Activated CD4-positive, alpha-beta T cell treated with anti-CD3 and anti-CD28 coated beads, Interleukin-2, amount 50 U/mL, for 48 hours (primary cell): ENCODE data around the gene LYPD4.
A peak's percentile ranks its signal among the peaks of the same experiment; 100 is the strongest.
"Not testable (repeated sequence)": the region's sequence is repeated elsewhere in the genome, so short reads cannot be mapped to it uniquely, and the experiment has no call there.

Source experiments
- DNase-seq, 2 experiments: peaks; one replicate each; pipeline ENCODE4 v3.0.0-alpha.2; 2020

The LYPD4 gene

DNA sequence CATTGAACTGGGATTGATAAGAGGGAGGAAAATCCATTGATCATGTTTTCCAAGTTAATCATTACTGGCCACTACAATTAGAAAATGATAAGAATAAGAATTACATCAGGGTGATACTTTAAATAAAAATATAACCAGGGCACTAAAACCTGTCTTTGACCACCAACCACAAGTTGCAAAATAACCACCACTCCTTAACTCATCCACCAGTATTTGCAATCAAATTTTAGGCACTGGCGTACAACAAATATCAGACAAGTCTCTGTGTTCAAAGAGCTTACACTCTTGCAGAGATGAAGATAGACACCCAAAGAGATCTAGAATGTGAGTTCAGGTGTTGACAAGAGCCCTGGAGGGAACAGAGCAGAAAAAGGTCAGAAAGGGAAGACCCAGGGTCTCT is 47.6 kb downstream of the LYPD4 start:
- no peak for DNase-seq

DNA sequence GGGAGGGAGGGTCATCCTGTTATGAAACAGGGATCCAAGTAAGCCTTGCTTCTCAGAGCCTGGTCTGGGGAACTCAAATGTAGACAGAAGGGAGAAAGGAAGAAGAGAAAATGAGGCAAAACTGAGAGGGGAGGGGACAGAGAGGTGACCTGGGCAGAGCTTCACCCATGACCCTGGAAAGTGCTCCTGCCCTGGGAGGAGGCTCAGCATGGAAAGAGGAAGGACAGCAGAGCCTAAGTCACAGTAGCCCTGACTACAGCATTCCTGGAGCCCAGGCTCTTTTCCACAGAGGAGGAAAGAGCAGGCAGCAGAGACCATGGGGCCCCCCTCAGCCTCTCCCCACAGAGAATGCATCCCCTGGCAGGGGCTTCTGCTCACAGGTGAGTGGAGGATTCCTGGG is 48.1 kb downstream of the LYPD4 start, which contains the start of gene CEACAM3:
TSS of gene CEACAM3 (plus strand) at position 226 of the 400 bp plus-strand sequence. CDS start at position 317, 91 bp downstream.
- no peak for DNase-seq

DNA sequence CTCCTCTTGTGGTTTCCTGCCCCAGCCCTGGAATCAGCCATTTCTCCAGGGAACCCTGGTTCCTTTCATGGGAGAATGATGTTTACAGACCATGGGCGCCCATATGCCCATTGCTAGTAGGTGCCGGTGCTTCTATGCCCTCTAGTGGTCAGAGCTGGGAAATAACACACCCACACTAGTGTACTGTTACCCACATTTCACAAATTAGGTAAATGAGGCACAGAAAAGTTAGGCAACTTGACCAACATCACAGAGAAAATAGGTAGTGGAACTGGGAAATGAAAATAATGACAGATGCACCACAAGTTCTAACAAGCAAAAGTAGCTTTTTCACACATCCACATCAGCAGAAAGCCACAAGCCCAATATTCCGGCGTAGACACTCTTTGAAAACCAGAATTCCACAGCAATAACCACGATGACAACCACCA is 49.4 kb downstream of the LYPD4 start:
- DNase-seq = peak; percentile 68 to 72

DNA sequence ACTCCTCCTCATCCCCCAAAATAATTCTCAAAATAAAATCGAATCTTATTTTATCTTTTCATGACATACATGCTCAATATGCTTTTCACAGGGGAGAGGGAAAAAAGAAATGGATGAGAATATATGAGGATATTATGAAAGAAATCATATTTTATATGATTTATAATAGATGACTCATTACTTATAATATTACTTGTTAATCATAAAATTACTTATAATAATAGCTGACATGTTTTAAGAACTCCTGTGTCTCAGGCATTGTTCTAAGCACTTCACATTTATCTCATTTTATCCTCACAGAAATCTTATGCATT is 51.1 kb downstream of the LYPD4 start:
- DNase-seq = no peak

DNA sequence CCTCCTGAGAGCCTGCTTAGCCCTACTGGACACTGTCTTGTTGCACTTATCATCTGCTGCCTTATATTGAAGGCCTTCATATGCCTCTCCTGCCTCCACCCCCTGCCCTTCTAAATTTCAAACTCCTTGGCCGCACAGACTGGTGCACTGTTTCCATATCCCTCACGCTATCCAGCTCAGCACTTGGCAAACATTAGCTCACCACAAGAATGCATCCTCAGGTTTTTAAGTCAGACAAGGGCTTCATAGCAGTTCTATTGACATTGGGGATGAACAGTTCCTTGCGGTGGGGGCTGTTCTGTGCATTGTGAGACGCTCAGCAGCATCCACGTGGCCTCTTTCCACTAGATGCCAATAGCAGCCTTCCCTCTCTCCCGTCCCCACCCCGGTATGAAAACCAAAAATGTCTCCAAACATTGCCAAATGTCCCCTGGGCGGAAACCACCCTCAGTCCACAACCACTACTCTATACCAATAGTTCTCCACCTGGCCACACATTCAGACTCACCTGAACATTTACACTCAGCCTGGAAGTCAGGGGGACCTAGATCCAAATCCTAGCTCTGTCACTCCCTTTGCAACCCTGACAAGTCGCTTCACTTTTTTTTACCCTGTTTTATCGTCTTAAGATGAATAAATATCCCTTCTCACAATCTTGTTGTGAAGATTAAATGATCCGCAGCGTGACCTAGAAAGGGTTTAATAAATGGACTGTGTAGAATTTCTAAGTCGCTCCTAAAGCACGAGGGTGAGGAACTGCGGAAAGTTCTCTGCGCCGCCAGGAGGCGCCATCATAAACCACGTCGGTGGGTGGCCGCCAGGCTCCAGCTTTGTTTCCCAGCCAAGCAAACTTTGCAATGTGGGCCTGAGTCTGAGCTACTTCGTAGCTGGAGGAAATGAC is 51.7 kb downstream of the LYPD4 start:
- peak; percentile 54 to 62 for DNase-seq

DNA sequence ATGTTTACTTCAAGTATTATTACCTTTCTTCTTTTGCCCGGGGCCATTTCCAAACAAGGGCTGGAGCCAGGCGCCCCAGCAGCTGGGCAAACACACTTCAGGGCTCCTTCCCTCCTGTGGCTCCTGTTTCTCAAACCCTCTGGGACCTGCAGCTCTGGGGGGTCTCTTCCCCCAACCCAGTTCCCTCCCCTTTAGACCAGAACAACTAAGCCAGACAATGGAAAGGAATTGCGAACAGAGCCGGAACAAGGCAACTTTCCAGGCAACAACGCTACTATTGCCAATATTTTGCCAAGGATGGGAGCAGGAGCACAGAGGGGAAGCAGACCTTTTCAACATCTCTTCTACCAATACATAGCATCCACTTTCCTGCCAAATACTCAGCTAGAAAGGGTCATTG is 55.4 kb downstream of the LYPD4 start:
- not testable (repeated sequence) for DNase-seq

DNA sequence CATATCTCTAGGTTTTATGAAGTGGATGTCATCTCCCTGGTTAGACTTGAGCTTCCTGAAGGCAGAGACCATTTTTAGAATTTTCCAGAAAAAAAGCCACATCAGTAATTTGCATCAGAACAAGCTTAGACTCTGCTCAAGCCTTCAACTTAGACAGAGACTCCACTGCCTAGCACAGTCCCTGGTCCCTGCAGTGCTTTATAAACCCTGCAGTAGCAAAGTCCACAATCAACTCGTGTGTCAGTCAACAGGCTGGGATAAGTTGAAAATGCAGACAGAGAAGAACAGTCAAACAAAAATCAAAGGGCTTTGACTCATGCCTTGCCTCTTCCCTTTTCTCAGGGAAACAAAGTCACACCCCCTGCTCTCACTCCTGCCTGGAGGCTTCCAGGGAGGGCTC is 56.0 kb downstream of the LYPD4 start:
- not testable (repeated sequence) for DNase-seq
